OCI-LY7 (cell line): ENCODE measurements around the gene LRRC23. TPM values are rescaled to one million over a fixed set of nuclear protein-coding genes. Genes with fewer than 3 reads are reported as not detected.
"Not testable (repeated sequence)": the region's sequence is repeated elsewhere in the genome, so short reads cannot be mapped to it uniquely, and the experiment has no call there.

ENCODE experiments used
- BruUV-seq: library from RNA; stranded (reverse); fragments of 400-500 nt; replicated peaks from 2 replicates; lab custom pipeline; 2021; lab: Mats Ljungman, UMichigan
- CTCF ChIA-PET: fragments of 300-600 bp; sonication (Branson Sonifier 250); formaldehyde crosslinking; loops from one replicate; lab custom pipeline; 2022; ENCODE audit warnings: antibody characterized with exemption; ENCODE audit not compliant: unreplicated experiment; lab: Charles Lee
- POLR2A ChIA-PET: fragments of 300-600 bp; sonication (Branson Sonifier 250); formaldehyde crosslinking; loops from one replicate; lab custom pipeline; 2022; ENCODE audit warnings: antibody characterized with exemption; lab: Charles Lee
- DNase-seq: peaks from one replicate; pipeline ENCODE4 v3.0.0-alpha.2; 2015; ENCODE audit warnings: low spot score
- H2AFZ ChIP-seq: fragments of 200-600 bp; sonication (generic), shearing (Covaris generic); 2 replicates; pipeline ENCODE4 v1.6.1; 2014; ENCODE audit warnings: mild to moderate bottlenecking, antibody characterized with exemption, low read length, moderate library complexity
- H3K27ac ChIP-seq: fragments of 200-600 bp; sonication (generic); 2 replicates; pipeline ENCODE4 v1.5.1; 2014; ENCODE audit warnings: mixed run types, low read depth, mild to moderate bottlenecking, moderate library complexity, low read length, inconsistent platforms; ENCODE audit not compliant: poor library complexity, severe bottlenecking
- H3K36me3 ChIP-seq: fragments of 200-600 bp; sonication (generic); 2 replicates; pipeline ENCODE4 v1.6.1; 2014; ENCODE audit warnings: mild to moderate bottlenecking, antibody characterized with exemption, low read length, moderate library complexity, mixed read lengths; ENCODE audit not compliant: insufficient read depth
- H3K4me1 ChIP-seq: fragments of 200-600 bp; sonication (generic); 2 replicates; pipeline ENCODE4 v1.5.1; 2014; ENCODE audit warnings: mild to moderate bottlenecking, low read length; ENCODE audit not compliant: insufficient read depth, poor library complexity, severe bottlenecking
- H3K4me2 ChIP-seq: fragments of 200-600 bp; sonication (generic); 2 replicates; pipeline ENCODE4 v1.6.1; 2014; ENCODE audit warnings: mild to moderate bottlenecking, low read length
- H3K4me3 ChIP-seq: fragments of 200-600 bp; sonication (generic); 2 replicates; pipeline ENCODE4 v1.5.1; 2014; ENCODE audit warnings: mild to moderate bottlenecking, low read depth, low read length; ENCODE audit not compliant: poor library complexity, severe bottlenecking
- H3K79me2 ChIP-seq: fragments of 200-600 bp; sonication (generic); 2 replicates; pipeline ENCODE4 v1.6.1; 2016; ENCODE audit warnings: low read depth, mild to moderate bottlenecking, low read length, moderate library complexity, mixed read lengths; ENCODE audit not compliant: insufficient read depth
- H3K9me2 ChIP-seq: fragments of 200-600 bp; sonication (generic); 2 replicates; pipeline ENCODE4 v1.6.1; 2016; ENCODE audit warnings: mild to moderate bottlenecking, low read length, mixed read lengths; ENCODE audit not compliant: insufficient read depth
- H3K9me3 ChIP-seq: fragments of 200-600 bp; sonication (generic); 2 replicates; pipeline ENCODE4 v1.6.1; 2014; ENCODE audit warnings: mild to moderate bottlenecking, mixed run types, low read length, mixed read lengths
- H4K20me1 ChIP-seq: fragments of 200-600 bp; sonication (generic); 2 replicates; pipeline ENCODE4 v1.6.1; 2014; ENCODE audit warnings: mild to moderate bottlenecking, antibody characterized with exemption, low read length, moderate library complexity, mixed read lengths; ENCODE audit not compliant: insufficient read depth
- CTCF ChIP-seq: fragments of 200-600 bp; sonication (generic); conservative IDR thresholded peaks from 2 replicates; pipeline ENCODE4 v1.5.1; 2014; ENCODE audit warnings: mild to moderate bottlenecking, antibody characterized with exemption, low read length, moderate library complexity, mixed read lengths
- EZH2phosphoT487 ChIP-seq: fragments of 200-600 bp; sonication (generic); IDR thresholded peaks from 2 replicates; pipeline ENCODE4 v1.6.1; 2018; ENCODE audit warnings: low read depth, borderline replicate concordance, mild to moderate bottlenecking, mixed run types, antibody characterized with exemption, low read length, moderate library complexity, mixed read lengths
- intact Hi-C: fragments of 100-400 bp; cut with micrococcal nuclease; formaldehyde crosslinking; loops from one replicate; pipeline ENCODE4 v1.10.0; 2022; ENCODE audit not compliant: unreplicated experiment
- total RNA-seq, 2 experiments: library from RNA; depleted of rRNA in 1 of 2; stranded (reverse); fragments of >200 nt in 1 of 2; shearing (Covaris generic) in 1 of 2; gene quantifications; 2 replicates each; pipeline ENCODE4 v1.2.3, GENCODE V29; 2014 to 2022

The LRRC23 gene
- total RNA-seq, 2 experiments from 2014 or later: 17.7 to 19.8 TPM

GRCh38 chr12:6905414-6906040 is 905 bp downstream of the LRRC23 start:
- H3K27ac ChIP-seq: no peak overlapping the region
- H3K36me3 ChIP-seq: peaks cover 8% of the 10 kb centered on the region; the same call in 1 of the 2 replicates
- H3K79me2 ChIP-seq: no peaks in the 10 kb centered on the region
- intact Hi-C loops: no loop called here
- DNase-seq: no peak
- TF ChIP-seq EZH2phosphoT487 (no peak), CTCF (no peak)
- peak overlapping the region; percentile 81 for H3K4me3 ChIP-seq
- CTCF ChIA-PET: interaction anchor here (0.6 to 0.7 kb wide), 2 partner anchors 15 to 300 kb away, joined by 3 to 4 read pairs; no protein-coding TSS in a partner anchor
- no peaks in the 10 kb centered on the region for H3K9me3 ChIP-seq
- H3K9me2 ChIP-seq: no peaks in the 10 kb centered on the region
- POLR2A ChIA-PET: interaction anchor here (0.5 to 2.8 kb wide), 6 partner anchors 8 to 54 kb away, joined by 3 to 13 read pairs (median 4); partner anchors contain the start of genes C12orf57, CDCA3, ENO2 and RNU7-1
- H3K4me1 ChIP-seq: peaks cover 18% of the 10 kb centered on the region
- H3K4me2 ChIP-seq: peak overlapping the region; percentile 97
- H2AFZ ChIP-seq: no peak overlapping the region
- H4K20me1 ChIP-seq: no peaks in the 10 kb centered on the region
- no TSS peak for BruUV-seq

GRCh38 chr12:6908141-6908540 is 3.5 kb downstream of the LRRC23 start:
- H3K36me3 ChIP-seq, H2AFZ ChIP-seq, H4K20me1 ChIP-seq, H3K79me2 ChIP-seq, H3K4me3 ChIP-seq, H3K9me2 ChIP-seq, BruUV-seq, DNase-seq, H3K27ac ChIP-seq, H3K9me3 ChIP-seq, CTCF ChIA-PET, intact Hi-C loops, H3K4me2 ChIP-seq: not testable (repeated sequence)
- peaks cover 20% of the 10 kb centered on the region for H3K4me1 ChIP-seq
- POLR2A ChIA-PET: interaction anchor here (0.6 to 1.5 kb wide), 7 partner anchors 8 to 1448 kb away, joined by 3 to 5 read pairs (median 3); no protein-coding TSS in a partner anchor

- BruUV-seq: no TSS peak
- TF ChIP-seq CTCF: no peak
- TF ChIP-seq EZH2phosphoT487: no peak
Measured at GRCh38 chr12:6909421-6910145, 5.0 kb downstream of the LRRC23 start.

More at GRCh38 chr12:6909421-6910145, 5.0 kb downstream of the LRRC23 start:
- H3K9me3 ChIP-seq: no peaks in the 10 kb centered on the region
- H3K9me2 ChIP-seq: no peaks in the 10 kb centered on the region
- H2AFZ ChIP-seq: no peak overlapping the region
- no peak overlapping the region for H3K4me3 ChIP-seq
- H3K4me2 ChIP-seq: no peak overlapping the region
- H3K79me2 ChIP-seq: no peaks in the 10 kb centered on the region
- H3K27ac ChIP-seq: no peak overlapping the region
- POLR2A ChIA-PET: interaction anchor here (0.7 to 1.2 kb wide), 2 partner anchors 18 to 60 kb away, joined by 5 read pairs; no protein-coding TSS in a partner anchor
- CTCF ChIA-PET: no interaction called here
- peaks cover 8% of the 10 kb centered on the region; the same call in 1 of the 2 replicates for H3K36me3 ChIP-seq
- no peaks in the 10 kb centered on the region for H4K20me1 ChIP-seq
- peaks cover 22% of the 10 kb centered on the region for H3K4me1 ChIP-seq
- DNase-seq: no peak
- intact Hi-C loops: no loop called here
